HCT116 (cell line): ENCODE results near the gene ZNF618. TPM values are rescaled to one million over a fixed set of nuclear protein-coding genes. Genes with fewer than 3 reads are reported as not detected.

Experiments
- ATAC-seq: fragments of 200-7000 bp; cut with Tn5 transposase; 2 replicates; pipeline ENCODE4 v1.9.1; 2020; ENCODE audit warnings: mild to moderate bottlenecking, moderate library complexity
- BruUV-seq: library from RNA; stranded (reverse); fragments of 400-500 nt; replicated peaks from 2 replicates; lab custom pipeline; 2021; lab: Mats Ljungman, UMichigan
- CTCF ChIA-PET: fragments of 300-600 bp; sonication (Branson Sonifier 250); formaldehyde crosslinking; loops from one replicate; lab custom pipeline; 2021; ENCODE audit warnings: antibody characterized with exemption; lab: Charles Lee
- POLR2A ChIA-PET: fragments of 300-600, 350-600 bp; sonication (Branson Sonifier 250); formaldehyde crosslinking; loops from one replicate; lab custom pipeline; 2021; ENCODE audit warnings: antibody characterized with exemption; lab: Charles Lee
- RAD21 ChIA-PET, 2 experiments: fragments of 300-600 bp; sonication (Branson Sonifier 250); formaldehyde crosslinking; loops; one replicate each; lab custom pipeline; 2023; ENCODE audit warnings: low total read pairs in 2 of 2; ENCODE audit not compliant: uncharacterized antibody in 2 of 2, unreplicated experiment in 2 of 2, low non-redundant PET in 1 of 2; lab: Charles Lee
- DNase-seq: peaks from one replicate; pipeline ENCODE4 v3.0.0-alpha.2; 2010; ENCODE audit warnings: low read depth, low spot score
- H2AFZ ChIP-seq: fragments of 200-600 bp; shearing (Covaris generic), sonication (generic); 2 replicates; pipeline ENCODE4 v1.6.1; 2017; ENCODE audit warnings: low read depth, mixed run types, mixed read lengths, antibody characterized with exemption, low read length; ENCODE audit not compliant: poor library complexity, severe bottlenecking
- H3K27ac ChIP-seq: 2 replicates; pipeline ENCODE4 v1.5.1; 2012; ENCODE audit warnings: low read depth, low read length
- H3K27me3 ChIP-seq: fragments of 200-600 bp; sonication (generic); 2 replicates; pipeline ENCODE4 v1.6.1; 2016; ENCODE audit warnings: mixed run types, low read length, mixed read lengths; ENCODE audit not compliant: insufficient read depth
- H3K36me3 ChIP-seq, 2 experiments: fragments of 200-500 bp in 1 of 2; fragments of 200-600 bp in 1 of 2; sonication (Bioruptor generic) in 1 of 2; sonication (generic) in 1 of 2; 2 replicates each; pipeline versions ENCODE4 v1.5.1 to v1.6.1; 2014 to 2016; ENCODE audit warnings: low read length in 2 of 2, inconsistent platforms in 1 of 2, mixed read lengths in 1 of 2, mixed run types in 1 of 2; ENCODE audit not compliant: insufficient read depth in 2 of 2, control insufficient read depth in 1 of 2
- H3K4me1 ChIP-seq, 2 experiments: fragments of 200-600 bp in 1 of 2; sonication (generic) in 1 of 2; 2 replicates each; pipeline versions ENCODE4 v1.5.1 to v1.6.1; 2012 to 2017; ENCODE audit warnings: low read length in 2 of 2, inconsistent platforms in 1 of 2, mild to moderate bottlenecking in 1 of 2, mixed read lengths in 1 of 2, mixed run types in 1 of 2, moderate library complexity in 1 of 2; ENCODE audit not compliant: insufficient read depth in 2 of 2, control insufficient read depth in 1 of 2
- H3K4me2 ChIP-seq: fragments of 200-600 bp; sonication (generic); 2 replicates; pipeline ENCODE4 v1.6.1; 2017; ENCODE audit warnings: mixed run types, low read length, mixed read lengths
- H3K4me3 ChIP-seq, 2 experiments: fragments of 200-600 bp in 1 of 2; sonication (generic) in 1 of 2; replicated peaks in 1 of 2; 2 replicates each; pipeline ENCODE4 v1.5.1; 2011 to 2016; ENCODE audit warnings: low read length in 2 of 2, control low read depth in 1 of 2, low read depth in 1 of 2, mild to moderate bottlenecking in 1 of 2, mixed read lengths in 1 of 2, mixed run types in 1 of 2
- H3K79me2 ChIP-seq: fragments of 200-600 bp; sonication (generic); 2 replicates; pipeline ENCODE4 v1.6.1; 2017; ENCODE audit warnings: mild to moderate bottlenecking, mixed run types, low read length, moderate library complexity, mixed read lengths; ENCODE audit not compliant: insufficient read depth
- H3K9ac ChIP-seq: fragments of 200-600 bp; sonication (generic); 2 replicates; pipeline ENCODE4 v1.6.1; 2016; ENCODE audit warnings: low read length, mixed read lengths
- H3K9me2 ChIP-seq: fragments of 200-600 bp; sonication (generic), shearing (Covaris generic); 2 replicates; pipeline ENCODE4 v1.6.1; 2017; ENCODE audit warnings: mixed run types, mild to moderate bottlenecking, moderate library complexity; ENCODE audit not compliant: insufficient read depth
- H3K9me3 ChIP-seq, 2 experiments: fragments of 200-500 bp in 1 of 2; fragments of 200-600 bp in 1 of 2; sonication (Bioruptor generic) in 1 of 2; sonication (generic) in 1 of 2; 2 replicates each; pipeline ENCODE4 v1.6.1; 2014 to 2017; ENCODE audit warnings: low read length in 2 of 2, mixed read lengths in 2 of 2, inconsistent platforms in 1 of 2, low read depth in 1 of 2, mild to moderate bottlenecking in 1 of 2, mixed run types in 1 of 2, moderate library complexity in 1 of 2; ENCODE audit not compliant: control insufficient read depth in 1 of 2, insufficient read depth in 1 of 2
- H4K20me1 ChIP-seq: fragments of 200-600 bp; sonication (generic), shearing (Covaris generic); 2 replicates; pipeline ENCODE4 v1.6.1; 2017; ENCODE audit warnings: mixed run types, mild to moderate bottlenecking, moderate library complexity; ENCODE audit not compliant: insufficient read depth
- ATF3 ChIP-seq: IDR thresholded peaks from 2 replicates; pipeline ENCODE4 v1.6.1; 2012
- CBX3 ChIP-seq: IDR thresholded peaks from 2 replicates; pipeline ENCODE4 v1.6.1; 2012; ENCODE audit warnings: low read depth
- CEBPB ChIP-seq: IDR thresholded peaks from 2 replicates; pipeline ENCODE4 v1.6.1; 2012; ENCODE audit warnings: low read depth
- CTCF ChIP-seq, 3 experiments: fragments of 200-600 bp in 1 of 3; sonication (generic) in 1 of 3; IDR thresholded peaks in 2 of 3; conservative IDR thresholded peaks in 1 of 3; 2 replicates each; pipeline ENCODE4 v1.5.1; 2012 to 2017; ENCODE audit warnings: low read depth in 2 of 3, low read length in 2 of 3, antibody characterized with exemption in 1 of 3, borderline replicate concordance in 1 of 3, control low read depth in 1 of 3, mild to moderate bottlenecking in 1 of 3, mixed read lengths in 1 of 3, mixed run types in 1 of 3, moderate library complexity in 1 of 3; ENCODE audit not compliant: insufficient read depth in 1 of 3
- EZH2 ChIP-seq: fragments of 200-600 bp; sonication (generic); IDR thresholded peaks from 2 replicates; pipeline ENCODE4 v1.6.1; 2017; ENCODE audit warnings: antibody characterized with exemption, mixed run types
- EZH2phosphoT487 ChIP-seq: fragments of 200-600 bp; IDR thresholded peaks from 2 replicates; pipeline ENCODE4 v1.6.1; 2018; ENCODE audit warnings: antibody characterized with exemption, borderline replicate concordance
- FOSL1 ChIP-seq: IDR thresholded peaks from 2 replicates; pipeline ENCODE4 v1.6.1; 2012; ENCODE audit warnings: low read depth
- JUND ChIP-seq: IDR thresholded peaks from 2 replicates; pipeline ENCODE4 v1.6.1; 2012
- MAX ChIP-seq: IDR thresholded peaks from 2 replicates; pipeline ENCODE4 v1.6.1; 2012
- POLR2A ChIP-seq: IDR thresholded peaks from 2 replicates; pipeline ENCODE4 v1.7.0; 2011; ENCODE audit warnings: borderline replicate concordance; ENCODE audit not compliant: insufficient read depth, insufficient read length; ENCODE audit errors: extremely low read depth
- POLR2AphosphoS5 ChIP-seq: IDR thresholded peaks from 2 replicates; pipeline ENCODE4 v1.6.1; 2011; ENCODE audit warnings: mild to moderate bottlenecking, low read depth, low read length, moderate library complexity
- RAD21 ChIP-seq: IDR thresholded peaks from 2 replicates; pipeline ENCODE4 v1.6.1; 2012; ENCODE audit warnings: low read depth, mild to moderate bottlenecking
- REST ChIP-seq: IDR thresholded peaks from 2 replicates; pipeline ENCODE4 v1.6.1; 2012; ENCODE audit warnings: low read depth
- SIN3A ChIP-seq: IDR thresholded peaks from 2 replicates; pipeline ENCODE4 v1.6.1; 2012; ENCODE audit warnings: low read depth
- SP1 ChIP-seq: IDR thresholded peaks from 2 replicates; pipeline ENCODE4 v1.6.1; 2012; ENCODE audit warnings: low read depth
- SRF ChIP-seq: IDR thresholded peaks from 2 replicates; pipeline ENCODE4 v1.6.1; 2012; ENCODE audit warnings: low read depth
- TCF7L2 ChIP-seq: IDR thresholded peaks from 2 replicates; pipeline ENCODE4 v1.7.0; 2011; ENCODE audit warnings: borderline replicate concordance, inconsistent platforms; ENCODE audit not compliant: insufficient read depth, insufficient read length; ENCODE audit errors: extremely low read depth
- YY1 ChIP-seq: IDR thresholded peaks from 2 replicates; pipeline ENCODE4 v1.6.1; 2011; ENCODE audit warnings: low read length, low read depth, moderate library complexity, mild to moderate bottlenecking; ENCODE audit not compliant: insufficient replicate concordance; ENCODE audit errors: extremely low read depth
- ZFX ChIP-seq: fragments of 450-650 bp; IDR thresholded peaks from 2 replicates; pipeline ENCODE4 v1.6.1; 2017
- ZNF274 ChIP-seq: fragments of 200-500 bp; sonication (Bioruptor generic); IDR thresholded peaks from 2 replicates; pipeline ENCODE4 v1.6.1; 2014; ENCODE audit warnings: mild to moderate bottlenecking, low read depth, low read length, inconsistent platforms
- intact Hi-C: fragments of 100-400 bp; cut with micrococcal nuclease; formaldehyde crosslinking; loops from 2 replicates; pipeline ENCODE4 v1.10.0; 2022
- total RNA-seq: library from RNA; stranded (reverse); gene quantifications from one replicate; pipeline ENCODE4 v1.2.1, GENCODE V29; 2021; ENCODE audit not compliant: unreplicated experiment

Gene ZNF618
- total RNA-seq, 1 experiment from 2014 or later = 13.5 TPM

- H3K27me3 ChIP-seq = no peaks in the 10 kb centered on the region
- TF ChIP-seq SIN3A = no peak
- no peak for TF ChIP-seq CBX3
- no peak for TF ChIP-seq RAD21
- no peak for TF ChIP-seq CTCF (IDR thresholded peaks at IDR 0.05 in 2 of 3, conservative IDR thresholded peaks at IDR 0.05 in 1 of 3; ENCODE audit: borderline replicate concordance in 1 of 3, insufficient read depth in 1 of 3, low read depth in 2 of 3, low read length in 2 of 3)
- TF ChIP-seq REST = no peak
- TF ChIP-seq ZFX = no peak
- no peak for TF ChIP-seq EZH2
- TF ChIP-seq SP1 = no peak
- no peak for TF ChIP-seq TCF7L2
- no peak for TF ChIP-seq POLR2A
- TF ChIP-seq ATF3 = no peak
- TF ChIP-seq CEBPB = no peak
- no peak for TF ChIP-seq YY1
- no peak for TF ChIP-seq MAX
- no peak for TF ChIP-seq SRF
- TF ChIP-seq ZNF274 = no peak
- no peak for TF ChIP-seq JUND
- TF ChIP-seq EZH2phosphoT487 = no peak
- no peak for TF ChIP-seq POLR2AphosphoS5
- TF ChIP-seq FOSL1 = no peak
- no peak for ATAC-seq
- H3K4me3 ChIP-seq = no peak overlapping the region
- no peak for DNase-seq
- no peak overlapping the region for H3K9ac ChIP-seq
- no peaks in the 10 kb centered on the region for H3K79me2 ChIP-seq
- H3K9me3 ChIP-seq = no peaks in the 10 kb centered on the region
- H3K27ac ChIP-seq = no peak overlapping the region
- no peaks in the 10 kb centered on the region for H3K9me2 ChIP-seq
- no peaks in the 10 kb centered on the region for H4K20me1 ChIP-seq
- H3K4me2 ChIP-seq = no peak overlapping the region
- no peaks in the 10 kb centered on the region for H3K4me1 ChIP-seq
- BruUV-seq = no TSS peak
- POLR2A ChIA-PET = no interaction called here
- CTCF ChIA-PET = no interaction called here
- H3K36me3 ChIP-seq = no peaks in the 10 kb centered on the region
- RAD21 ChIA-PET = no interaction called here
- no peak overlapping the region for H2AFZ ChIP-seq
- intact Hi-C loops = no loop called here
Observed at GRCh38 chr9:113995401-113995800, 119.3 kb downstream of the ZNF618 start.
